AG04449 (cell line): ENCODE measurements around the gene P3H2.

Experiments used
- CTCF ChIA-PET: fragments of 350-600 bp; formaldehyde crosslinking; extraction: SDS; loops from one replicate; lab custom pipeline; 2021; ENCODE audit warnings: antibody characterized with exemption; lab: Yijun Ruan, JAX
- POLR2A ChIA-PET: fragments of 400-600, 350-600 bp; formaldehyde crosslinking; extraction: SDS; loops from one replicate; lab custom pipeline; 2020; ENCODE audit warnings: antibody characterized with exemption, inconsistent platforms; lab: Yijun Ruan, JAX
- DNase-seq: peaks from one replicate; pipeline ENCODE4 v3.0.0-alpha.2; 2010; ENCODE audit warnings: low read depth, low spot score
- H3K4me3 ChIP-seq: 2 replicates; pipeline ENCODE4 v1.5.1; 2011; ENCODE audit warnings: low read depth, mild to moderate bottlenecking, control low read depth, low read length
- CTCF ChIP-seq: IDR thresholded peaks from one replicate; pipeline ENCODE4 v1.5.1; 2011; ENCODE audit warnings: mild to moderate bottlenecking, moderate library complexity, low read length, control low read depth, inconsistent platforms; ENCODE audit not compliant: insufficient read depth; ENCODE audit errors: missing control alignments

The P3H2 gene

GRCh38 chr3:190127797-190128196 lies 7.1 kb upstream of the P3H2 start:
- ChIA-PET POLR2A (no interaction called here), CTCF (no interaction called here)
- DNase-seq = no peak
- no peak overlapping the region for H3K4me3 ChIP-seq
- TF ChIP-seq CTCF = no peak

GRCh38 chr3:190127195-190127594 lies 6.5 kb upstream of the P3H2 start:
- CTCF ChIA-PET = interaction anchor here (0.9 kb wide), 1 partner anchor 75 kb away, joined by 3 read pairs; no protein-coding TSS in a partner anchor
- TF ChIP-seq CTCF = no peak
- H3K4me3 ChIP-seq = no peak overlapping the region
- no peak for DNase-seq
- POLR2A ChIA-PET = no interaction called here

DNA sequence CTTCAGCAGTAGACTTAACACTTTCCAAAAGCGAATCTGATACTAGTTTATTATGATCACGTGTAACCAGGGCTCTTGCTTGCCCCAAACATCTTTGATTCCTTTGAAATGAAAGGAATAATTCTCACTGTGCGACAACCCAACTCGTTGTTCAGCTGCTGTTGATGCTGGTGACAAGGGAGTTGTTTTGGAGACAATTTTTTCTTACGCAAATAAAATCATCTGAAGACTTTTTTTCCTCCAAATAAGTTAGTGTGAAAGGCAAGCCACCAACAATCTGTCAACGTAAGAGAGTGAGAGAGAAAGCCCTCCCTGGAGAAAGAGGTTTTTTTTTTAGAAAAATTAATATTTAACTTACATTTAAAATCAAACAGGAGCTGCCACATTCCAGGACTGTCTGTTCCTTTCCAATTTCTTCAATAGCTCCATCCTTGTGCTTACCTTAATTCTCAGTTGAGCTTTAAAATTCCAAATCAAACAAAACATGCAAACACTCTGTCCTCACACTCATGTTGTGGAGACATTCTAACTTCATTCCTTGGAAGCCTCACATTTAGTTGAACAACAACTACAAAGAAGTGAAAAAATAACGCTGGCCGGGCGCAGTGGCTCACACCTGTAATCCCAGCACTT lies 4.9 kb upstream of the P3H2 start:
- CTCF ChIA-PET = interaction anchor here (0.9 to 1.4 kb wide), 2 partner anchors 12 to 158 kb away, joined by 3 read pairs; no protein-coding TSS in a partner anchor
- H3K4me3 ChIP-seq = no peak overlapping the region
- POLR2A ChIA-PET = no interaction called here
- TF ChIP-seq CTCF = no peak
- no peak for DNase-seq

DNA sequence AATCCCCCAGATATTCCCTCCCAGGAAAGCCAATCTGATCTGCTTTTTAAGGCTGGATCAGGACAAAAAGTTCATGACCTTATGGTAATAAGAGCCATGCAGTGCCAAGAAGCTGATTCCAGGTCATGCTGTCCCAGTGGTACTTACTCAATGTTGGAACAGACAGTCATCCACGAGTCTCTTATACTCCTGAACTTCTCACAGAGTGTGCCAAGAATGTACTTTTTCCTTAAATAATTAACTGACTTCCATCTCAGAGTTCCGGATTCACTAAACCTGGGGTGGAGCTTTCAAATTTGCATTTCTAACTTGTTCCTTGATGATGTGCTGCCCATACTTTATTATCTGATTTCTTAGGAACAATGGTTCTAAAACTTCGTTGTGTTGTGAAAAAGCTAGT lies 3.4 kb upstream of the P3H2 start:
- H3K4me3 ChIP-seq = no peak overlapping the region
- DNase-seq = no peak
- CTCF ChIA-PET = interaction anchor here (0.7 to 1.6 kb wide), 4 partner anchors 9 to 39 kb away, joined by 3 to 6 read pairs (median 3); no protein-coding TSS in a partner anchor
- POLR2A ChIA-PET = no interaction called here
- TF ChIP-seq CTCF = no peak

DNA sequence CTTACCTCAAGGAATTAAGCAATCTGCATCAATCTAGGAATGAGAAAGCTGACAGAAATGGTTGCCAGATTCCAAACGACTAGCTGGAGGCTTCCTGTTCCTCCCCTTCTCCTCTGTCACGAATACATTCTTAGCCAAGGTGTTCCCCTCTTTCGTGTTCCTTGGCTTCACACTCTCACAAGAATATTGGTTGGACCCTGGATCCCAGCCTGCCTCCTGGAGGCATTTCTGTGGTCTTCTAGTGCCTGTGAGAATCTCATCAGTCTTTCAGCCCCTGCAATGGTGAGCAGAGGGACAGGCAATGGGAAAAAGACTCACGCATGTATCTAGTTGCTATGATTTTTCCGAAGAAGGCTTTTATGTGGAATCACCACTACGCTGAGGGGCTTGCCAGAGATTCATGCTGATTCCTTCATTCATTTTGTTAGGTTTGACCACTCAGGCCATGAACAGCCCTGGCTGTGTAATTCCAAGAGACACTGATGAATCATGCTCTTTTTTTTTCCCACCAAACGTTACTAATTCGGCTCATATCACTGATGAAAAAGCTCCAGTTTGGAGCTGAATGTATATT lies 1.6 kb upstream of the P3H2 start:
- DNase-seq = no peak
- H3K4me3 ChIP-seq = no peak overlapping the region
- ChIA-PET CTCF (interaction anchor here (0.6 to 3.5 kb wide), 10 partner anchors 10 to 161 kb away, joined by 3 to 14 read pairs (median 4); no protein-coding TSS in a partner anchor), POLR2A (interaction anchor here (0.5 to 0.6 kb wide), 2 partner anchors 30 kb away, joined by 3 to 4 read pairs; no protein-coding TSS in a partner anchor)
- TF ChIP-seq CTCF = no peak

DNA sequence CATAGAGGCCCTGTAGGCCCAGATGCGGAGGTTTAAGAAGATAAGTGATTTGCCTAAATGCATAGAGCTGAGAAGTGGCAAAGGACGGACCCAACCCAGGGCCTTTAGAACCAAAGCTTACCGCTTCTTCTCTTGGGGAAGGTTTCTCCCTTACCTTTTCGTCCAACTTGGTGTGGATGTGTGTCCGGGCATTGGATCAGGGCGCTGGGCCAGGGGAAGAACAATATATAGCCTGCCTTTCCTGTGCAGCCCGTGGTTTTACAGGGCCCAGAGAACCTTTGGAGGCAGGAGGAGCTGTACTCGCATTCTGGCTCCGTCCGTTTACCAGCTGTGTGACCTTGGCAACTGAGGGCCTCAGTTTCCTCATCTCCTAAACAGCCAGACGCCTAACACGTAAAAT lies 686 bp upstream of the P3H2 start:
- ChIA-PET CTCF (interaction anchor here (0.6 to 3.5 kb wide), 29 partner anchors 9 to 265 kb away, joined by 3 to 14 read pairs (median 5); no protein-coding TSS in a partner anchor), POLR2A (interaction anchor here (0.8 to 1.1 kb wide), 4 partner anchors 9 to 107 kb away, joined by 3 to 4 read pairs (median 4); no protein-coding TSS in a partner anchor)
- H3K4me3 ChIP-seq = no peak overlapping the region
- no peak for TF ChIP-seq CTCF
- DNase-seq = no peak
